Ectodermal cell (in vitro differentiated cells): ENCODE measurements around the gene LAMTOR1.

ENCODE experiments used
- H3K27ac ChIP-seq: 2 replicates; pipeline ENCODE4 v1.7.0; 2013; ENCODE audit warnings: mild to moderate bottlenecking, low read depth, low read length; ENCODE audit not compliant: insufficient read depth, poor library complexity, severe bottlenecking
- H3K27me3 ChIP-seq: 2 replicates; pipeline ENCODE4 v1.7.0; 2013; ENCODE audit warnings: mild to moderate bottlenecking, low read length; ENCODE audit not compliant: insufficient read depth, control insufficient read depth, poor library complexity, severe bottlenecking
- H3K36me3 ChIP-seq: one replicate; pipeline ENCODE4 v1.7.0; 2013; ENCODE audit warnings: low read length; ENCODE audit not compliant: control insufficient read depth, insufficient read depth
- H3K4me1 ChIP-seq: one replicate; pipeline ENCODE4 v1.7.0; 2013; ENCODE audit warnings: low read length; ENCODE audit not compliant: control insufficient read depth, insufficient read depth
- H3K4me3 ChIP-seq: 2 replicates; pipeline ENCODE4 v1.7.0; 2013; ENCODE audit warnings: low read depth, low read length, control low read depth; ENCODE audit not compliant: insufficient read depth
- H3K9me3 ChIP-seq: 2 replicates; pipeline ENCODE4 v1.7.0; 2013; ENCODE audit warnings: mild to moderate bottlenecking, low read length, moderate library complexity; ENCODE audit not compliant: control insufficient read depth
- WGBS, 2 experiments: methylation state at CpG; one replicate each; pipeline ENCODE4 v1.1.7; 2013; ENCODE audit warnings: missing lambda C conversion rate in 2 of 2; 5-methylcytosine and 5-hydroxymethylcytosine counted together

Gene LAMTOR1

GRCh38 chr11:72083414-72083813 lies 19.7 kb downstream of the LAMTOR1 start:
- H3K4me3 ChIP-seq = no peak overlapping the region
- no peaks in the 10 kb centered on the region for H3K9me3 ChIP-seq
- no peaks in the 10 kb centered on the region for H3K27me3 ChIP-seq
- 93 to 94% methylated on average over 1 to 2 of the region's 2 CpGs for WGBS, 2 experiments
- H3K36me3 ChIP-seq = no peaks in the 10 kb centered on the region
- peaks cover 15% of the 10 kb centered on the region for H3K4me1 ChIP-seq
- H3K27ac ChIP-seq = no peak overlapping the region

GRCh38 chr11:72081821-72082453 lies 21.2 kb downstream of the LAMTOR1 start:
- H3K36me3 ChIP-seq = no peaks in the 10 kb centered on the region
- 90 to 94% methylated on average over 3 of the region's 3 CpGs for WGBS, 2 experiments
- no peak overlapping the region for H3K27ac ChIP-seq

GRCh38 chr11:72081184-72081644 lies 21.9 kb downstream of the LAMTOR1 start:
- peaks cover 15% of the 10 kb centered on the region for H3K4me1 ChIP-seq
- no peaks in the 10 kb centered on the region for H3K27me3 ChIP-seq
- H3K4me3 ChIP-seq = peak overlapping the region; percentile 32
- no peaks in the 10 kb centered on the region for H3K9me3 ChIP-seq
- no peaks in the 10 kb centered on the region for H3K36me3 ChIP-seq
- 84 to 86% methylated on average over 21 of the region's 21 CpGs for WGBS, 2 experiments
- peak overlapping the region; percentile 87 for H3K27ac ChIP-seq

More at GRCh38 chr11:72081821-72082453, 21.2 kb downstream of the LAMTOR1 start:
- no peaks in the 10 kb centered on the region for H3K27me3 ChIP-seq
- peaks cover 15% of the 10 kb centered on the region for H3K4me1 ChIP-seq
- H3K4me3 ChIP-seq = no peak overlapping the region
- H3K9me3 ChIP-seq = no peaks in the 10 kb centered on the region

- Histone ChIP-seq H3K4me1 (peaks cover 12% of the 10 kb centered on the region), H3K4me3 (peak within 1 kb of the TSS; percentile 64)
- 2 to 3% methylated on average over 57 to 60 of the region's 60 CpGs for WGBS, 2 experiments
Measured at GRCh38 chr11:72080326-72081183, 22.5 kb downstream of the LAMTOR1 start, which contains the start of the genes LRRC51 and NUMA1. LRRC51 (plus strand) TSS chr11:72080850; CDS start chr11:72089084, 8,234 bp downstream. NUMA1 (minus strand) TSS chr11:72080542; CDS start chr11:72035943, 44,599 bp downstream.

GRCh38 chr11:72079819-72080325 lies 23.2 kb downstream of the LAMTOR1 start:
- Histone ChIP-seq H3K36me3 (no peaks in the 10 kb centered on the region), H3K27me3 (no peaks in the 10 kb centered on the region), H3K27ac (peak overlapping the region; percentile 78), H3K9me3 (no peaks in the 10 kb centered on the region), H3K4me3 (peak overlapping the region; percentile 64), H3K4me1 (peaks cover 14% of the 10 kb centered on the region)
- WGBS, 2 experiments = 3 to 4% methylated on average over 13 to 15 of the region's 16 CpGs

More at GRCh38 chr11:72080326-72081183, 22.5 kb downstream of the LAMTOR1 start, which contains the start of the genes LRRC51 and NUMA1:
- Histone ChIP-seq H3K27ac (peak within 1 kb of the TSS; percentile 87), H3K27me3 (no peaks in the 10 kb centered on the region), H3K9me3 (no peaks in the 10 kb centered on the region), H3K36me3 (no peaks in the 10 kb centered on the region)

GRCh38 chr11:72078477-72078876 lies 24.6 kb downstream of the LAMTOR1 start:
- Histone ChIP-seq H3K4me3 (no peak overlapping the region), H3K4me1 (peaks cover 14% of the 10 kb centered on the region), H3K9me3 (no peaks in the 10 kb centered on the region), H3K27ac (no peak overlapping the region), H3K27me3 (no peaks in the 10 kb centered on the region), H3K36me3 (no peaks in the 10 kb centered on the region)
- 93 to 94% methylated on average over 6 of the region's 6 CpGs for WGBS, 2 experiments

GRCh38 chr11:72075756-72076155 lies 27.3 kb downstream of the LAMTOR1 start:
- Histone ChIP-seq H3K4me1 (peaks cover 22% of the 10 kb centered on the region), H3K27me3 (no peaks in the 10 kb centered on the region), H3K4me3 (no peak overlapping the region), H3K36me3 (no peaks in the 10 kb centered on the region), H3K9me3 (no peaks in the 10 kb centered on the region), H3K27ac (no peak overlapping the region)
- WGBS, 2 experiments = 95 to 97% methylated on average over 4 of the region's 4 CpGs

- peak overlapping the region; percentile 36 for H3K27ac ChIP-seq
- no peaks in the 10 kb centered on the region for H3K27me3 ChIP-seq
- H3K9me3 ChIP-seq = no peaks in the 10 kb centered on the region
- no peaks in the 10 kb centered on the region for H3K36me3 ChIP-seq
- no peak overlapping the region for H3K4me3 ChIP-seq
- H3K4me1 ChIP-seq = peaks cover 28% of the 10 kb centered on the region
- WGBS, 2 experiments = 92 to 100% methylated on average over 1 of the region's 1 CpG
Measured at GRCh38 chr11:72075109-72075508, 28.0 kb downstream of the LAMTOR1 start.

- no peaks in the 10 kb centered on the region for H3K36me3 ChIP-seq
- no peaks in the 10 kb centered on the region for H3K27me3 ChIP-seq
- no peak overlapping the region for H3K4me3 ChIP-seq
- no peak overlapping the region for H3K27ac ChIP-seq
- H3K4me1 ChIP-seq = peaks cover 22% of the 10 kb centered on the region
- 79 to 85% methylated on average over 3 of the region's 3 CpGs for WGBS, 2 experiments
- no peaks in the 10 kb centered on the region for H3K9me3 ChIP-seq
Measured at GRCh38 chr11:72072348-72072747, 30.7 kb downstream of the LAMTOR1 start.

- H3K4me1 ChIP-seq = peaks cover 22% of the 10 kb centered on the region
- H3K36me3 ChIP-seq = peaks cover 3% of the 10 kb centered on the region
- H3K27ac ChIP-seq = no peak overlapping the region
- no peaks in the 10 kb centered on the region for H3K9me3 ChIP-seq
- 93 to 97% methylated on average over 6 to 7 of the region's 7 CpGs for WGBS, 2 experiments
- no peak overlapping the region for H3K4me3 ChIP-seq
- no peaks in the 10 kb centered on the region for H3K27me3 ChIP-seq
Measured at GRCh38 chr11:72070491-72070890, 32.6 kb downstream of the LAMTOR1 start.
